HCT116 (cell line): Measurements from ENCODE around the gene CLIP4. TPM values are rescaled to one million over a fixed set of nuclear protein-coding genes. Genes with fewer than 3 reads are reported as not detected.

Experiments used
- ATAC-seq: fragments of 200-7000 bp; cut with Tn5 transposase; 2 replicates; pipeline ENCODE4 v1.9.1; 2020; ENCODE audit warnings: mild to moderate bottlenecking, moderate library complexity
- BruUV-seq: library from RNA; stranded (reverse); fragments of 400-500 nt; replicated peaks from 2 replicates; lab custom pipeline; 2021; lab: Mats Ljungman, UMichigan
- CTCF ChIA-PET: fragments of 300-600 bp; sonication (Branson Sonifier 250); formaldehyde crosslinking; loops from one replicate; lab custom pipeline; 2021; ENCODE audit warnings: antibody characterized with exemption; lab: Charles Lee
- POLR2A ChIA-PET: fragments of 300-600, 350-600 bp; sonication (Branson Sonifier 250); formaldehyde crosslinking; loops from one replicate; lab custom pipeline; 2021; ENCODE audit warnings: antibody characterized with exemption; lab: Charles Lee
- RAD21 ChIA-PET, 2 experiments: fragments of 300-600 bp; sonication (Branson Sonifier 250); formaldehyde crosslinking; loops; one replicate each; lab custom pipeline; 2023; ENCODE audit warnings: low total read pairs in 2 of 2; ENCODE audit not compliant: uncharacterized antibody in 2 of 2, unreplicated experiment in 2 of 2, low non-redundant PET in 1 of 2; lab: Charles Lee
- DNase-seq: peaks from one replicate; pipeline ENCODE4 v3.0.0-alpha.2; 2010; ENCODE audit warnings: low read depth, low spot score
- H2AFZ ChIP-seq: fragments of 200-600 bp; shearing (Covaris generic), sonication (generic); 2 replicates; pipeline ENCODE4 v1.6.1; 2017; ENCODE audit warnings: low read depth, mixed run types, mixed read lengths, antibody characterized with exemption, low read length; ENCODE audit not compliant: poor library complexity, severe bottlenecking
- H3K27ac ChIP-seq: 2 replicates; pipeline ENCODE4 v1.5.1; 2012; ENCODE audit warnings: low read depth, low read length
- H3K27me3 ChIP-seq: fragments of 200-600 bp; sonication (generic); 2 replicates; pipeline ENCODE4 v1.6.1; 2016; ENCODE audit warnings: mixed run types, low read length, mixed read lengths; ENCODE audit not compliant: insufficient read depth
- H3K36me3 ChIP-seq, 2 experiments: fragments of 200-500 bp in 1 of 2; fragments of 200-600 bp in 1 of 2; sonication (Bioruptor generic) in 1 of 2; sonication (generic) in 1 of 2; 2 replicates each; pipeline versions ENCODE4 v1.5.1 to v1.6.1; 2014 to 2016; ENCODE audit warnings: low read length in 2 of 2, inconsistent platforms in 1 of 2, mixed read lengths in 1 of 2, mixed run types in 1 of 2; ENCODE audit not compliant: insufficient read depth in 2 of 2, control insufficient read depth in 1 of 2
- H3K4me1 ChIP-seq, 2 experiments: fragments of 200-600 bp in 1 of 2; sonication (generic) in 1 of 2; 2 replicates each; pipeline versions ENCODE4 v1.5.1 to v1.6.1; 2012 to 2017; ENCODE audit warnings: low read length in 2 of 2, inconsistent platforms in 1 of 2, mild to moderate bottlenecking in 1 of 2, mixed read lengths in 1 of 2, mixed run types in 1 of 2, moderate library complexity in 1 of 2; ENCODE audit not compliant: insufficient read depth in 2 of 2, control insufficient read depth in 1 of 2
- H3K4me2 ChIP-seq: fragments of 200-600 bp; sonication (generic); 2 replicates; pipeline ENCODE4 v1.6.1; 2017; ENCODE audit warnings: mixed run types, low read length, mixed read lengths
- H3K4me3 ChIP-seq, 2 experiments: fragments of 200-600 bp in 1 of 2; sonication (generic) in 1 of 2; replicated peaks in 1 of 2; 2 replicates each; pipeline ENCODE4 v1.5.1; 2011 to 2016; ENCODE audit warnings: low read length in 2 of 2, control low read depth in 1 of 2, low read depth in 1 of 2, mild to moderate bottlenecking in 1 of 2, mixed read lengths in 1 of 2, mixed run types in 1 of 2
- H3K79me2 ChIP-seq: fragments of 200-600 bp; sonication (generic); 2 replicates; pipeline ENCODE4 v1.6.1; 2017; ENCODE audit warnings: mild to moderate bottlenecking, mixed run types, low read length, moderate library complexity, mixed read lengths; ENCODE audit not compliant: insufficient read depth
- H3K9ac ChIP-seq: fragments of 200-600 bp; sonication (generic); 2 replicates; pipeline ENCODE4 v1.6.1; 2016; ENCODE audit warnings: low read length, mixed read lengths
- H3K9me2 ChIP-seq: fragments of 200-600 bp; sonication (generic), shearing (Covaris generic); 2 replicates; pipeline ENCODE4 v1.6.1; 2017; ENCODE audit warnings: mixed run types, mild to moderate bottlenecking, moderate library complexity; ENCODE audit not compliant: insufficient read depth
- H3K9me3 ChIP-seq, 2 experiments: fragments of 200-500 bp in 1 of 2; fragments of 200-600 bp in 1 of 2; sonication (Bioruptor generic) in 1 of 2; sonication (generic) in 1 of 2; 2 replicates each; pipeline ENCODE4 v1.6.1; 2014 to 2017; ENCODE audit warnings: low read length in 2 of 2, mixed read lengths in 2 of 2, inconsistent platforms in 1 of 2, low read depth in 1 of 2, mild to moderate bottlenecking in 1 of 2, mixed run types in 1 of 2, moderate library complexity in 1 of 2; ENCODE audit not compliant: control insufficient read depth in 1 of 2, insufficient read depth in 1 of 2
- H4K20me1 ChIP-seq: fragments of 200-600 bp; sonication (generic), shearing (Covaris generic); 2 replicates; pipeline ENCODE4 v1.6.1; 2017; ENCODE audit warnings: mixed run types, mild to moderate bottlenecking, moderate library complexity; ENCODE audit not compliant: insufficient read depth
- ELF1 ChIP-seq: IDR thresholded peaks from 2 replicates; pipeline ENCODE4 v1.6.1; 2012; ENCODE audit warnings: low read depth, borderline replicate concordance
- FOSL1 ChIP-seq: IDR thresholded peaks from 2 replicates; pipeline ENCODE4 v1.6.1; 2012; ENCODE audit warnings: low read depth
- POLR2AphosphoS5 ChIP-seq: IDR thresholded peaks from 2 replicates; pipeline ENCODE4 v1.6.1; 2011; ENCODE audit warnings: mild to moderate bottlenecking, low read depth, low read length, moderate library complexity
- SIN3A ChIP-seq: IDR thresholded peaks from 2 replicates; pipeline ENCODE4 v1.6.1; 2012; ENCODE audit warnings: low read depth
- SP1 ChIP-seq: IDR thresholded peaks from 2 replicates; pipeline ENCODE4 v1.6.1; 2012; ENCODE audit warnings: low read depth
- SRF ChIP-seq: IDR thresholded peaks from 2 replicates; pipeline ENCODE4 v1.6.1; 2012; ENCODE audit warnings: low read depth
- YY1 ChIP-seq: IDR thresholded peaks from 2 replicates; pipeline ENCODE4 v1.6.1; 2011; ENCODE audit warnings: low read length, low read depth, moderate library complexity, mild to moderate bottlenecking; ENCODE audit not compliant: insufficient replicate concordance; ENCODE audit errors: extremely low read depth
- ZNF274 ChIP-seq: fragments of 200-500 bp; sonication (Bioruptor generic); IDR thresholded peaks from 2 replicates; pipeline ENCODE4 v1.6.1; 2014; ENCODE audit warnings: mild to moderate bottlenecking, low read depth, low read length, inconsistent platforms
- intact Hi-C: fragments of 100-400 bp; cut with micrococcal nuclease; formaldehyde crosslinking; loops from 2 replicates; pipeline ENCODE4 v1.10.0; 2022
- total RNA-seq: library from RNA; stranded (reverse); gene quantifications from one replicate; pipeline ENCODE4 v1.2.1, GENCODE V29; 2021; ENCODE audit not compliant: unreplicated experiment
- TF ChIP-seq, protein P1 (sequence below): IDR thresholded peaks from 2 replicates; pipeline ENCODE4 v1.6.1; 2012
- TF ChIP-seq, protein P2 (sequence below), 3 experiments: fragments of 200-600 bp in 1 of 3; sonication (generic) in 1 of 3; IDR thresholded peaks in 2 of 3; conservative IDR thresholded peaks in 1 of 3; 2 replicates each; pipeline ENCODE4 v1.5.1; 2012 to 2017; ENCODE audit warnings: low read depth in 2 of 3, low read length in 2 of 3, antibody characterized with exemption in 1 of 3, borderline replicate concordance in 1 of 3, control low read depth in 1 of 3, mild to moderate bottlenecking in 1 of 3, mixed read lengths in 1 of 3, mixed run types in 1 of 3, moderate library complexity in 1 of 3; ENCODE audit not compliant: insufficient read depth in 1 of 3

The CLIP4 gene
- total RNA-seq, 1 experiment from 2014 or later = 27.8 TPM

DNA sequence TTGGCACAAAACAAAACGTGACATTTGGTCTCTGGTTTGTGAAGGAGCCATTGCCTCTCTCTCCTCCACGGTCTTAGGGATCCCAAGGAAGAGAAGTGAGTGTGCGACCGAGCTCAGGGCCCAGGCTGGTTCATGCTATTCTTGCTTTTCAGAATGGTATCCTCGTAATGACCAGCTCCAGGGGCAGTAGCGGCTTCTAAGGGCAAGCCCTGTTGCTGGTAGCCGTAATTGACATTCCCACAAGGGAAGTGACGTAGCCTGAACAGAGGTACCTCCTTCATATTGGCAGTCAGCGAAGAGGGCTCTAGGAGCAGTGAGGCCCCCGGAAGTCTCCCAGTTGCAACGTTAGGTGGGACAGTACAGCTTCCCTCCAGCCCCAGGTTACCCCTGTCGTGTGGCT, 77.9 kb downstream of the CLIP4 start:
- POLR2A ChIA-PET = no interaction called here
- Histone ChIP-seq H3K4me3 (no peak overlapping the region), H3K9me3 (no peaks in the 10 kb centered on the region), H3K79me2 (no peaks in the 10 kb centered on the region), H3K36me3 (no peaks in the 10 kb centered on the region), H3K27ac (no peak overlapping the region), H3K27me3 (no peaks in the 10 kb centered on the region), H3K4me2 (no peak overlapping the region), H3K9me2 (no peaks in the 10 kb centered on the region), H4K20me1 (no peaks in the 10 kb centered on the region), H3K9ac (no peak overlapping the region), H2AFZ (no peak overlapping the region), H3K4me1 (no peaks in the 10 kb centered on the region)
- TF ChIP-seq, protein P1, sequence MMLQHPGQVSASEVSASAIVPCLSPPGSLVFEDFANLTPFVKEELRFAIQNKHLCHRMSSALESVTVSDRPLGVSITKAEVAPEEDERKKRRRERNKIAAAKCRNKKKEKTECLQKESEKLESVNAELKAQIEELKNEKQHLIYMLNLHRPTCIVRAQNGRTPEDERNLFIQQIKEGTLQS = no peak
- no peak for TF ChIP-seq FOSL1
- no peak for TF ChIP-seq SRF
- TF ChIP-seq, protein P2, sequence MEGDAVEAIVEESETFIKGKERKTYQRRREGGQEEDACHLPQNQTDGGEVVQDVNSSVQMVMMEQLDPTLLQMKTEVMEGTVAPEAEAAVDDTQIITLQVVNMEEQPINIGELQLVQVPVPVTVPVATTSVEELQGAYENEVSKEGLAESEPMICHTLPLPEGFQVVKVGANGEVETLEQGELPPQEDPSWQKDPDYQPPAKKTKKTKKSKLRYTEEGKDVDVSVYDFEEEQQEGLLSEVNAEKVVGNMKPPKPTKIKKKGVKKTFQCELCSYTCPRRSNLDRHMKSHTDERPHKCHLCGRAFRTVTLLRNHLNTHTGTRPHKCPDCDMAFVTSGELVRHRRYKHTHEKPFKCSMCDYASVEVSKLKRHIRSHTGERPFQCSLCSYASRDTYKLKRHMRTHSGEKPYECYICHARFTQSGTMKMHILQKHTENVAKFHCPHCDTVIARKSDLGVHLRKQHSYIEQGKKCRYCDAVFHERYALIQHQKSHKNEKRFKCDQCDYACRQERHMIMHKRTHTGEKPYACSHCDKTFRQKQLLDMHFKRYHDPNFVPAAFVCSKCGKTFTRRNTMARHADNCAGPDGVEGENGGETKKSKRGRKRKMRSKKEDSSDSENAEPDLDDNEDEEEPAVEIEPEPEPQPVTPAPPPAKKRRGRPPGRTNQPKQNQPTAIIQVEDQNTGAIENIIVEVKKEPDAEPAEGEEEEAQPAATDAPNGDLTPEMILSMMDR (IDR thresholded peaks at IDR 0.05 in 2 of 3, conservative IDR thresholded peaks at IDR 0.05 in 1 of 3; ENCODE audit: borderline replicate concordance in 1 of 3, insufficient read depth in 1 of 3, low read depth in 2 of 3, low read length in 2 of 3) = no peak
- no peak for TF ChIP-seq YY1
- TF ChIP-seq POLR2AphosphoS5 = no peak
- no peak for TF ChIP-seq ZNF274
- no peak for TF ChIP-seq SP1
- TF ChIP-seq ELF1 = no peak
- no peak for TF ChIP-seq SIN3A
- CTCF ChIA-PET = no interaction called here
- no peak for ATAC-seq
- no peak for DNase-seq
- BruUV-seq = no TSS peak
- RAD21 ChIA-PET = no interaction called here
- intact Hi-C loops = loop anchor here (10.0 kb wide), 1 partner anchor 358 kb away; no protein-coding TSS in a partner anchor
